ENCODE results near the gene CACNA2D3.

The CACNA2D3 gene

DNA sequence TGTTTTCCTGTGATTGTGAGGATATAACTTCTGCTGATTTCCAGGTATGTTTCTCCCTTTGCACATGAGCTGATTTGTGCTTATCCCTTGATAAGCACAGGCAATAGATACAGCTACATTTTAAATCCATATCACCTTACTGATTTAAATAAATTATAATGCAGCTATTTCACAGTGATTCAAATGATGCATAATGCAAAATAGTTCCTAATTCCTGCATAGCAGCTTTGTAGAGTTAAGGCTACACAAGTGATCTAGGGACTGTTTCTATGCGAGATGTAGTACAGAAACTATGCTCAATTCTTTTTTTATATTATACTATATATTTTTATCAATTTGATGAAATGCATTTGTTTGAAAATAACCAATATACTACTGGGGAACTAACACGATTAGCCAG, 471.3 kb downstream of the CACNA2D3 start:
- H2AK5ac ChIP-seq (ENCODE audit: low read length), result no peak overlapping the region
- no peak overlapping the region for H3K9ac ChIP-seq (ENCODE audit: low read length)
- WGBS (ENCODE audit: extremely low coverage, insufficient coverage, low lambda C conversion rate), result no CpG with 5 or more reads among the region's 2 CpGs
- no peak overlapping the region for H3K4me2 ChIP-seq (ENCODE audit: low read length)
- no peak overlapping the region for H3K4me3 ChIP-seq (ENCODE audit: low read length)
- H3K36me3 ChIP-seq (ENCODE audit: control insufficient read depth, insufficient read depth, low read length), result no peaks in the 10 kb centered on the region
- H3K18ac ChIP-seq (ENCODE audit: low read length), result no peak overlapping the region
- no peaks in the 10 kb centered on the region for H3K79me1 ChIP-seq (ENCODE audit: low read length)
- no peak overlapping the region for H2BK5ac ChIP-seq (ENCODE audit: low read length)
- no peak overlapping the region for H4K5ac ChIP-seq (ENCODE audit: low read length)
- no peak for DNase-seq
- H4K8ac ChIP-seq (ENCODE audit: low read depth, low read length), result no peak overlapping the region
- no peak overlapping the region for H3K56ac ChIP-seq (ENCODE audit: low read length)
- no peaks in the 10 kb centered on the region for H3K79me2 ChIP-seq (ENCODE audit: control insufficient read depth, insufficient read depth, low read length)
- no peaks in the 10 kb centered on the region for H3K27me3 ChIP-seq (ENCODE audit: insufficient read depth, low read length, poor library complexity)
- H2BK120ac ChIP-seq (ENCODE audit: low read depth, low read length), result no peak overlapping the region
- no peaks in the 10 kb centered on the region for H3K4me1 ChIP-seq (ENCODE audit: control insufficient read depth, low read depth, low read length)
- no peak overlapping the region for H3K4ac ChIP-seq (ENCODE audit: low read depth, low read length)
- H2BK15ac ChIP-seq (replicated peaks; ENCODE audit: low read depth), result no peak overlapping the region
- H3K23ac ChIP-seq (ENCODE audit: low read length), result no peak overlapping the region
- no peak overlapping the region for H3K27ac ChIP-seq (ENCODE audit: low read depth, low read length)

DNA sequence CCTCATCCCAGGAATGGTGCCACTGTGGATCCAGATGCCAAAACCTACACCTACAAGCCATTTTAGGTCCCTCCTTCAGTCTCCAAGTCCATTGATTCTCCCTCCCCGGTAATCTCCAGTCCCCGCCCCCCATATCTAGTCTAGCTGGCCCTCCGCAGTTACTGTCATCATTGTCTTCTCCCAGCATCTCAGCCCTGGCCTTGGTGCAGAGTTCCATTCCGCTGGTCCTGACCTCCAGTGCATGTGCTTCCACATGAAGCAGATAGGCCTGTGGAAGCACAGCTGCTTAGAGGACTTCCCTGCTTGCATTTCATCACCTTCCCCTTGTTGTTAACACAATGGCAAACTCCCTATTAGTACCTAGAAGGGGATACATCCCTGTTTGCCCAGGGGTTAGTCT, 473.7 kb downstream of the CACNA2D3 start:
- no peak overlapping the region for H3K56ac ChIP-seq (ENCODE audit: low read length)
- H3K23ac ChIP-seq (ENCODE audit: low read length), result no peak overlapping the region
- no peak overlapping the region for H2BK120ac ChIP-seq (ENCODE audit: low read depth, low read length)
- no peak overlapping the region for H2BK15ac ChIP-seq (replicated peaks; ENCODE audit: low read depth)
- H4K5ac ChIP-seq (ENCODE audit: low read length), result no peak overlapping the region
- no peak overlapping the region for H3K4me3 ChIP-seq (ENCODE audit: low read length)
- no peak overlapping the region for H2AK5ac ChIP-seq (ENCODE audit: low read length)
- no peaks in the 10 kb centered on the region for H3K4me1 ChIP-seq (ENCODE audit: control insufficient read depth, low read depth, low read length)
- WGBS (ENCODE audit: extremely low coverage, insufficient coverage, low lambda C conversion rate), result no CpG with 5 or more reads among the region's 4 CpGs
- no peak for DNase-seq
- no peak overlapping the region for H3K4ac ChIP-seq (ENCODE audit: low read depth, low read length)
- no peak overlapping the region for H3K27ac ChIP-seq (ENCODE audit: low read depth, low read length)
- no peak overlapping the region for H4K8ac ChIP-seq (ENCODE audit: low read depth, low read length)
- H3K4me2 ChIP-seq (ENCODE audit: low read length), result no peak overlapping the region
- no peak overlapping the region for H3K18ac ChIP-seq (ENCODE audit: low read length)
- H3K79me2 ChIP-seq (ENCODE audit: control insufficient read depth, insufficient read depth, low read length), result no peaks in the 10 kb centered on the region
- no peak overlapping the region for H2BK5ac ChIP-seq (ENCODE audit: low read length)
- no peaks in the 10 kb centered on the region for H3K27me3 ChIP-seq (ENCODE audit: insufficient read depth, low read length, poor library complexity)
- H3K9ac ChIP-seq (ENCODE audit: low read length), result no peak overlapping the region
- no peaks in the 10 kb centered on the region for H3K36me3 ChIP-seq (ENCODE audit: control insufficient read depth, insufficient read depth, low read length)
- H3K79me1 ChIP-seq (ENCODE audit: low read length), result no peaks in the 10 kb centered on the region

DNA sequence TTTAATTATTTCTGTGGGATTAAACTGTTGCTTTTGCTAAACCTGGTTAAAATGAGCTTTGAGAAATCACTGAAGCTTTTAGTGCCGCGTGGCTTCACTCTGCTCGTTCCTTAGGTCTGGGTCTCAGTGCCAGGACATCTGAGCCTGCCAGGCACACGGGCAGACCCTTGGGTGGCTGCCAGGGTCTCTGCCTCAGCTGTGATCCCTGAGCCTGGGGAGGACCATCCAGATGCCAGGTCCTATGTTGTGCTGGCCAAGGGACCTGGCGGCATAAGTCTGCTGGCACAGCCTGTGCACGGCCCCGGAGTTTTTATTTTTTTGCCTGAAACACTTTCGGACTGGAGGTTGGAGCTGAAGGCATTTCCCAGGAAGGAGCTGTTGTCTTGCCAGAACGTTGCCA, 477.4 kb downstream of the CACNA2D3 start:
- no peak overlapping the region for H3K9ac ChIP-seq (ENCODE audit: low read length)
- no peak overlapping the region for H2BK5ac ChIP-seq (ENCODE audit: low read length)
- no peak overlapping the region for H3K23ac ChIP-seq (ENCODE audit: low read length)
- no peak overlapping the region for H3K56ac ChIP-seq (ENCODE audit: low read length)
- H3K4me1 ChIP-seq (ENCODE audit: control insufficient read depth, low read depth, low read length), result no peaks in the 10 kb centered on the region
- no peaks in the 10 kb centered on the region for H3K79me2 ChIP-seq (ENCODE audit: control insufficient read depth, insufficient read depth, low read length)
- H4K5ac ChIP-seq (ENCODE audit: low read length), result no peak overlapping the region
- H2BK15ac ChIP-seq (replicated peaks; ENCODE audit: low read depth), result no peak overlapping the region
- no peak overlapping the region for H4K8ac ChIP-seq (ENCODE audit: low read depth, low read length)
- H3K4me2 ChIP-seq (ENCODE audit: low read length), result no peak overlapping the region
- no CpG with 5 or more reads among the region's 9 CpGs for WGBS (ENCODE audit: extremely low coverage, insufficient coverage, low lambda C conversion rate)
- no peak for DNase-seq
- H2BK120ac ChIP-seq (ENCODE audit: low read depth, low read length), result no peak overlapping the region
- no peaks in the 10 kb centered on the region for H3K27me3 ChIP-seq (ENCODE audit: insufficient read depth, low read length, poor library complexity)
- H3K18ac ChIP-seq (ENCODE audit: low read length), result no peak overlapping the region
- no peak overlapping the region for H3K27ac ChIP-seq (ENCODE audit: low read depth, low read length)
- H3K79me1 ChIP-seq (ENCODE audit: low read length), result no peaks in the 10 kb centered on the region
- H3K4me3 ChIP-seq (ENCODE audit: low read length), result no peak overlapping the region
- no peak overlapping the region for H2AK5ac ChIP-seq (ENCODE audit: low read length)
- H3K4ac ChIP-seq (ENCODE audit: low read depth, low read length), result no peak overlapping the region
- H3K36me3 ChIP-seq (ENCODE audit: control insufficient read depth, insufficient read depth, low read length), result no peaks in the 10 kb centered on the region

DNA sequence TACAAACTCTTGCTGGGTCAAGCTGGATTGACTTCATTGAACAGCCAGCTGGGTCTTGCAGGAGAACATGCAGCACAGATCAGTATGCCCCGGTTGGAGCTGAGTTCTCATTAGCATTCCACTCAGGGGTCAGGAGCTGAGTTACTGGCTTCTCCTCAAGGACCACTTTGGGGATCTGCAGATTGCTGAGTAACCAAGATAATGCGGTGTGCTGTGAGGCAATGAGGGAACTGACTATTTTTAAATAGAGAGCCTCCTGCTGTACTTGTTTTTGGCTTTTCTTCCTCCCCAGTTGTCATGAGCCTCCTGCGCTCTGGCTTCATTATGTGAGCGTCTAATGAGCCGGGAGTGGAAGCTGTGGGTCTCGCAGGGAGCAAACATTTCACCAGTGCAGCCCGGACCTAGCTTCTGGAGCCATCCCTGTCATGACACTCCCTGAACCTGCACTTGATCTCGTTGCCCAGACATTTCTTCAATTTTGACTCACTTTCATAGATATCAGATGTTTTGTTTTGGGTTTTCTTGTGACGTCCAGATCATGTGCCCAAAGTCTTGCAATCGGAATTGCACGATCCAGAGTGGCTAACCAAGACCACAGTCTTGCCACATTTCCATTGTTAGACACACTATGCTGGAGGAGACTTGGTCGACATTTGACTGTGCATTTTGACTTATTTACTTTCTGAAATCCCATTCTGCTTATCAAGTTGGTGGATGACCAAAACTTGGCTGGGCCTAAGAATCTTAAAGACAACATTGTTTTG, 478.3 kb downstream of the CACNA2D3 start:
- Histone ChIP-seq H3K4me3 (ENCODE audit: low read length) (no peak overlapping the region), H3K18ac (ENCODE audit: low read length) (no peak overlapping the region), H3K27ac (ENCODE audit: low read depth, low read length) (no peak overlapping the region), H3K4me2 (ENCODE audit: low read length) (no peak overlapping the region), H3K79me1 (ENCODE audit: low read length) (no peaks in the 10 kb centered on the region), H2BK15ac (replicated peaks; ENCODE audit: low read depth) (no peak overlapping the region), H2AK5ac (ENCODE audit: low read length) (no peak overlapping the region), H3K4me1 (ENCODE audit: control insufficient read depth, low read depth, low read length) (no peaks in the 10 kb centered on the region), H4K8ac (ENCODE audit: low read depth, low read length) (no peak overlapping the region), H3K27me3 (ENCODE audit: insufficient read depth, low read length, poor library complexity) (no peaks in the 10 kb centered on the region), H3K36me3 (ENCODE audit: control insufficient read depth, insufficient read depth, low read length) (no peaks in the 10 kb centered on the region), H3K56ac (ENCODE audit: low read length) (no peak overlapping the region), H3K79me2 (ENCODE audit: control insufficient read depth, insufficient read depth, low read length) (no peaks in the 10 kb centered on the region), H3K4ac (ENCODE audit: low read depth, low read length) (no peak overlapping the region), H3K9ac (ENCODE audit: low read length) (no peak overlapping the region), H2BK120ac (ENCODE audit: low read depth, low read length) (no peak overlapping the region), H2BK5ac (ENCODE audit: low read length) (no peak overlapping the region), H3K23ac (ENCODE audit: low read length) (no peak overlapping the region), H4K5ac (ENCODE audit: low read length) (no peak overlapping the region)
- no CpG with 5 or more reads among the region's 12 CpGs for WGBS (ENCODE audit: extremely low coverage, insufficient coverage, low lambda C conversion rate)
- DNase-seq, result peak; percentile 21

DNA sequence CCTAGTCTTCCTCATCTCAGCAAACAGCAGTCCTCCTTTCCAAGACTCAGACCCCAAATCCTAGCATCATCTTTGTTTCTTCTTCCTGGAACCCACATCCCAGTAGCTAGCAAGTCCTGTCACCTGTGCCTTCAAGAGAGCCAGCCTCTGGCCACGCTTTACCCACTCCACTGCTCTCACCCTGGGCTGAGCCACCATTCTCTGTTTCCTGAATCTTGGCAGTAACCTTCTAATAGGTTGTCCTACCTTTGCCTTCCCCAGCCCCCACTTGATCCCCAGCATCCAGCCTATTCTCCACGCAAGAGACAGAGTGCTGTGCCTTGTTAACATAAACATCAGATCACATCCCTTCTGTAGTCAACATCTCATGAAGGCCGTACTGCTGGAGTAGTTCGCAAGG, 482.1 kb downstream of the CACNA2D3 start:
- Histone ChIP-seq H3K56ac (ENCODE audit: low read length) (no peak overlapping the region), H3K4me3 (ENCODE audit: low read length) (no peak overlapping the region), H3K27me3 (ENCODE audit: insufficient read depth, low read length, poor library complexity) (no peaks in the 10 kb centered on the region), H3K79me1 (ENCODE audit: low read length) (no peaks in the 10 kb centered on the region), H3K23ac (ENCODE audit: low read length) (no peak overlapping the region), H3K27ac (ENCODE audit: low read depth, low read length) (no peak overlapping the region), H3K79me2 (ENCODE audit: control insufficient read depth, insufficient read depth, low read length) (no peaks in the 10 kb centered on the region), H3K36me3 (ENCODE audit: control insufficient read depth, insufficient read depth, low read length) (no peaks in the 10 kb centered on the region), H2BK15ac (replicated peaks; ENCODE audit: low read depth) (no peak overlapping the region), H2BK5ac (ENCODE audit: low read length) (no peak overlapping the region), H4K8ac (ENCODE audit: low read depth, low read length) (no peak overlapping the region), H4K5ac (ENCODE audit: low read length) (no peak overlapping the region), H3K18ac (ENCODE audit: low read length) (no peak overlapping the region), H3K9ac (ENCODE audit: low read length) (no peak overlapping the region), H3K4me2 (ENCODE audit: low read length) (no peak overlapping the region), H3K4me1 (ENCODE audit: control insufficient read depth, low read depth, low read length) (no peaks in the 10 kb centered on the region), H2AK5ac (ENCODE audit: low read length) (no peak overlapping the region), H3K4ac (ENCODE audit: low read depth, low read length) (no peak overlapping the region), H2BK120ac (ENCODE audit: low read depth, low read length) (no peak overlapping the region)
- no peak for DNase-seq
- WGBS (ENCODE audit: extremely low coverage, insufficient coverage, low lambda C conversion rate), result no CpG with 5 or more reads among the region's 4 CpGs

DNA sequence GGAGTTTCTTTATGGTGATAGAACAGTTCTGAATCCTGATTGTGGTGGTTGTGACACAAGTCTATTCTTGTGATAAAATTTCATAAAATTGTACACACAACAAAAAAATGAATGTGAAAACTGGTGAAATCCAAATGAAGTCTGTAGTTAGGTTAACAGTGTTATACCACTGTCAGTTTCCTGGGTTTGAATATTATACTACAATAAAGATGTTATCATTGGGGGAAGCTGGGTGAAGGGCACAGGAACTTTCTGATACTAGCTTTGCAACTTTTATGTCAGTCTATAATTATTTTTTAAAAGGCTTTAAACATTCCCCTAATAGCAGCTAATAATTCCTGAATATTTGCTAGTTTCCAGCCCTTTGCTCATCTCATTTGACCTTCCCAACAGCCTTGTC, 485.7 kb downstream of the CACNA2D3 start:
- Histone ChIP-seq H3K18ac (ENCODE audit: low read length) (no peak overlapping the region), H3K27ac (ENCODE audit: low read depth, low read length) (no peak overlapping the region), H3K79me2 (ENCODE audit: control insufficient read depth, insufficient read depth, low read length) (no peaks in the 10 kb centered on the region), H3K23ac (ENCODE audit: low read length) (no peak overlapping the region), H3K4me2 (ENCODE audit: low read length) (no peak overlapping the region), H4K5ac (ENCODE audit: low read length) (no peak overlapping the region), H4K8ac (ENCODE audit: low read depth, low read length) (no peak overlapping the region), H3K4me3 (ENCODE audit: low read length) (no peak overlapping the region), H2AK5ac (ENCODE audit: low read length) (no peak overlapping the region), H3K27me3 (ENCODE audit: insufficient read depth, low read length, poor library complexity) (no peaks in the 10 kb centered on the region), H3K4me1 (ENCODE audit: control insufficient read depth, low read depth, low read length) (no peaks in the 10 kb centered on the region), H3K4ac (ENCODE audit: low read depth, low read length) (no peak overlapping the region), H2BK120ac (ENCODE audit: low read depth, low read length) (no peak overlapping the region), H2BK5ac (ENCODE audit: low read length) (no peak overlapping the region), H3K36me3 (ENCODE audit: control insufficient read depth, insufficient read depth, low read length) (no peaks in the 10 kb centered on the region), H3K56ac (ENCODE audit: low read length) (no peak overlapping the region), H2BK15ac (replicated peaks; ENCODE audit: low read depth) (no peak overlapping the region), H3K79me1 (ENCODE audit: low read length) (no peaks in the 10 kb centered on the region), H3K9ac (ENCODE audit: low read length) (no peak overlapping the region)
- DNase-seq, result no peak
